HepG2 (cell line): Measurements from ENCODE around the gene GGA1. TPM values are rescaled to one million over a fixed set of nuclear protein-coding genes. Genes with fewer than 3 reads are reported as not detected.
A peak's percentile ranks its signal among the peaks of the same experiment; 100 is the strongest.

Source experiments
- ADNP ChIP-seq: sonication (generic); formaldehyde crosslinking; IDR thresholded peaks from 2 replicates; pipeline ENCODE4 v1.4.0; 2020; ENCODE audit warnings: missing genetic modification reagents
- FIP1L1 ChIP-seq: fragments of 200-400 bp; formaldehyde crosslinking; IDR thresholded peaks from 2 replicates; pipeline ENCODE4 v1.6.1; 2018; ENCODE audit warnings: low read depth, mild to moderate bottlenecking, low read length, moderate library complexity, borderline replicate concordance; ENCODE audit not compliant: insufficient read depth
- MZF1 ChIP-seq: sonication (generic); formaldehyde crosslinking; IDR thresholded peaks from 2 replicates; pipeline ENCODE4 v1.8.1; 2023; ENCODE audit warnings: mild to moderate bottlenecking, missing genetic modification reagents, borderline replicate concordance
- NFYC ChIP-seq: IDR thresholded peaks from 2 replicates; pipeline ENCODE4 v1.6.1; 2016; ENCODE audit warnings: missing genetic modification reagents, missing compliant biosample characterization
- PRDM4 ChIP-seq: sonication (generic); formaldehyde crosslinking; IDR thresholded peaks from 2 replicates; pipeline ENCODE4 v1.9.0; 2021; ENCODE audit warnings: missing genetic modification reagents, borderline replicate concordance
- RARG ChIP-seq: sonication (generic); formaldehyde crosslinking; IDR thresholded peaks from 2 replicates; pipeline ENCODE4 v1.4.0; 2020; ENCODE audit warnings: low read depth, mild to moderate bottlenecking, missing genetic modification reagents
- RFX3 ChIP-seq: IDR thresholded peaks from 2 replicates; pipeline ENCODE4 v1.6.1; 2016; ENCODE audit warnings: missing biosample characterization, missing genetic modification reagents
- SIX1 ChIP-seq: sonication (generic); formaldehyde crosslinking; IDR thresholded peaks from 2 replicates; pipeline ENCODE4 v1.4.0; 2020; ENCODE audit warnings: missing genetic modification reagents, borderline replicate concordance
- TCF12 ChIP-seq, 2 experiments: fragments of 450-650 bp in 1 of 2; sonication (generic) in 1 of 2; formaldehyde crosslinking in 1 of 2; IDR thresholded peaks; 2 replicates each; pipeline versions ENCODE4 v1.6.1 to v1.8.0; 2017 to 2022; ENCODE audit warnings: antibody characterized with exemption in 1 of 2, mild to moderate bottlenecking in 1 of 2, missing genetic modification reagents in 1 of 2, moderate library complexity in 1 of 2
- TFDP2 ChIP-seq: sonication (generic); formaldehyde crosslinking; IDR thresholded peaks from 2 replicates; pipeline ENCODE4 v1.4.0; 2020; ENCODE audit warnings: missing genetic modification reagents
- ZNF10 ChIP-seq: sonication (generic); formaldehyde crosslinking; IDR thresholded peaks from 2 replicates; pipeline ENCODE4 v1.4.0; 2020; ENCODE audit warnings: mild to moderate bottlenecking, low read depth, missing genetic modification reagents, borderline replicate concordance
- ZNF20 ChIP-seq: sonication (generic); formaldehyde crosslinking; IDR thresholded peaks from 2 replicates; pipeline ENCODE4 v1.4.0; 2020; ENCODE audit warnings: mild to moderate bottlenecking, moderate library complexity, missing genetic modification reagents
- ZNF605 ChIP-seq: sonication (generic); formaldehyde crosslinking; IDR thresholded peaks from 2 replicates; pipeline ENCODE4 v1.8.0; 2022; ENCODE audit warnings: mild to moderate bottlenecking, missing genetic modification reagents
- ZNF674 ChIP-seq: sonication (generic); formaldehyde crosslinking; IDR thresholded peaks from 2 replicates; pipeline ENCODE4 v1.5.0; 2020; ENCODE audit warnings: low read depth, mild to moderate bottlenecking, missing genetic modification reagents
- ZNF766 ChIP-seq: sonication (generic); formaldehyde crosslinking; IDR thresholded peaks from 2 replicates; pipeline ENCODE4 v1.5.0; 2020; ENCODE audit warnings: missing genetic modification reagents, borderline replicate concordance
- ZNF788 ChIP-seq: sonication (generic); formaldehyde crosslinking; IDR thresholded peaks from 2 replicates; pipeline ENCODE4 v1.5.0; 2020; ENCODE audit warnings: mild to moderate bottlenecking, missing genetic modification reagents, borderline replicate concordance
- polyA plus RNA-seq, 8 experiments: library from polyadenylated mRNA; depleted of rRNA in 3 of 8; stranded (reverse) in 7 of 8; unstranded in 1 of 8; fragments of >200 nt; fragmentation: Illumina TruSeq in 4 of 8; extraction: Trizol in 4 of 8; gene quantifications; 2 replicates each; pipeline versions ENCODE4 v1.2.1 to v1.2.3, GENCODE V29; 2011 to 2016; ENCODE audit warnings: low read depth in 4 of 8, missing spikeins in 1 of 8, mixed read lengths in 1 of 8; ENCODE audit not compliant: insufficient read depth in 1 of 8
- total RNA-seq, 5 experiments: library from RNA; depleted of rRNA; stranded (reverse); fragments of >200 nt; fragmentation: Illumina TruSeq; extraction: Trizol; gene quantifications; 2 replicates each; pipeline ENCODE4 v1.2.3, GENCODE V29; 2016; ENCODE audit warnings: low read depth in 1 of 5
- TF ChIP-seq, protein P1 (sequence below): sonication (generic); formaldehyde crosslinking; conservative IDR thresholded peaks from 2 replicates; pipeline ENCODE4 v1.5.0; 2020; ENCODE audit warnings: missing genetic modification reagents
- TF ChIP-seq, protein P2 (sequence below): sonication (generic); IDR thresholded peaks from 2 replicates; pipeline ENCODE4 v1.6.1; 2016; ENCODE audit warnings: low read depth, borderline replicate concordance
- TF ChIP-seq, protein P3 (sequence below): sonication (generic); formaldehyde crosslinking; IDR thresholded peaks from 2 replicates; pipeline ENCODE4 v1.4.0; 2020; ENCODE audit warnings: low read depth, mild to moderate bottlenecking, missing genetic modification reagents
- TF ChIP-seq, protein P4 (sequence below): sonication (generic); formaldehyde crosslinking; IDR thresholded peaks from 2 replicates; pipeline ENCODE4 v1.5.0; 2020; ENCODE audit warnings: missing genetic modification reagents

GGA1 gene
- total and polyA plus RNA-seq, 2 of the 13 experiments (the other 11 are each of a cell fraction or from before 2014, with no cell fraction given) = 29.1 to 87.2 TPM

GRCh38 chr22:37631448-37632173 is 23.0 kb downstream of the GGA1 start (continued):
- TF ChIP-seq, protein P1, sequence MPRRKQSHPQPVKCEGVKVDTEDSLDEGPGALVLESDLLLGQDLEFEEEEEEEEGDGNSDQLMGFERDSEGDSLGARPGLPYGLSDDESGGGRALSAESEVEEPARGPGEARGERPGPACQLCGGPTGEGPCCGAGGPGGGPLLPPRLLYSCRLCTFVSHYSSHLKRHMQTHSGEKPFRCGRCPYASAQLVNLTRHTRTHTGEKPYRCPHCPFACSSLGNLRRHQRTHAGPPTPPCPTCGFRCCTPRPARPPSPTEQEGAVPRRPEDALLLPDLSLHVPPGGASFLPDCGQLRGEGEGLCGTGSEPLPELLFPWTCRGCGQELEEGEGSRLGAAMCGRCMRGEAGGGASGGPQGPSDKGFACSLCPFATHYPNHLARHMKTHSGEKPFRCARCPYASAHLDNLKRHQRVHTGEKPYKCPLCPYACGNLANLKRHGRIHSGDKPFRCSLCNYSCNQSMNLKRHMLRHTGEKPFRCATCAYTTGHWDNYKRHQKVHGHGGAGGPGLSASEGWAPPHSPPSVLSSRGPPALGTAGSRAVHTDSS = no peak
- TF ChIP-seq SIX1 (no peak), ZNF674 (no peak), TCF12 (IDR thresholded peaks at IDR 0.05) (no peak), TCF12 (CRISPR knock-in tag; IDR thresholded peaks at IDR 0.05) (no peak), TFDP2 (no peak), FIP1L1 (no peak), NFYC (no peak), ZNF605 (CRISPR knock-in tag) (peak; percentile 37; the same call in 1 of the 2 replicates), ZNF788 (peak; percentile 43; the same call in 1 of the 2 replicates), ZNF766 (CRISPR knock-in tag) (peak; percentile 44; the same call in 1 of the 2 replicates), ZNF10 (0 out of 2 replicates have a peak, but pooled peaks have one; percentile 17), MZF1 (CRISPR knock-in tag) (peak; percentile 69; the same call in 1 of the 2 replicates), PRDM4 (CRISPR knock-in tag) (no peak), RARG (CRISPR knock-in tag) (no peak), ADNP (no peak), RFX3 (CRISPR knock-in tag) (no peak), ZNF20 (no peak)
- TF ChIP-seq, protein P2, sequence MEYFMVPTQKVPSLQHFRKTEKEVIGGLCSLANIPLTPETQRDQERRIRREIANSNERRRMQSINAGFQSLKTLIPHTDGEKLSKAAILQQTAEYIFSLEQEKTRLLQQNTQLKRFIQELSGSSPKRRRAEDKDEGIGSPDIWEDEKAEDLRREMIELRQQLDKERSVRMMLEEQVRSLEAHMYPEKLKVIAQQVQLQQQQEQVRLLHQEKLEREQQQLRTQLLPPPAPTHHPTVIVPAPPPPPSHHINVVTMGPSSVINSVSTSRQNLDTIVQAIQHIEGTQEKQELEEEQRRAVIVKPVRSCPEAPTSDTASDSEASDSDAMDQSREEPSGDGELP = peak; percentile 98
- TF ChIP-seq, protein P3, sequence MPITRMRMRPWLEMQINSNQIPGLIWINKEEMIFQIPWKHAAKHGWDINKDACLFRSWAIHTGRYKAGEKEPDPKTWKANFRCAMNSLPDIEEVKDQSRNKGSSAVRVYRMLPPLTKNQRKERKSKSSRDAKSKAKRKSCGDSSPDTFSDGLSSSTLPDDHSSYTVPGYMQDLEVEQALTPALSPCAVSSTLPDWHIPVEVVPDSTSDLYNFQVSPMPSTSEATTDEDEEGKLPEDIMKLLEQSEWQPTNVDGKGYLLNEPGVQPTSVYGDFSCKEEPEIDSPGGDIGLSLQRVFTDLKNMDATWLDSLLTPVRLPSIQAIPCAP (CRISPR knock-in tag) = no peak
- TF ChIP-seq, protein P4, sequence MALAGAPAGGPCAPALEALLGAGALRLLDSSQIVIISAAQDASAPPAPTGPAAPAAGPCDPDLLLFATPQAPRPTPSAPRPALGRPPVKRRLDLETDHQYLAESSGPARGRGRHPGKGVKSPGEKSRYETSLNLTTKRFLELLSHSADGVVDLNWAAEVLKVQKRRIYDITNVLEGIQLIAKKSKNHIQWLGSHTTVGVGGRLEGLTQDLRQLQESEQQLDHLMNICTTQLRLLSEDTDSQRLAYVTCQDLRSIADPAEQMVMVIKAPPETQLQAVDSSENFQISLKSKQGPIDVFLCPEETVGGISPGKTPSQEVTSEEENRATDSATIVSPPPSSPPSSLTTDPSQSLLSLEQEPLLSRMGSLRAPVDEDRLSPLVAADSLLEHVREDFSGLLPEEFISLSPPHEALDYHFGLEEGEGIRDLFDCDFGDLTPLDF (CRISPR knock-in tag) = no peak
